K562 (cell line): Measurements from ENCODE around the gene DIS3L. TPM values are rescaled to one million over a fixed set of nuclear protein-coding genes. Genes with fewer than 3 reads are reported as not detected.

ENCODE experiments used
- ATF7 ChIP-seq: fragments of 450-650 bp; IDR thresholded peaks from 2 replicates; pipeline ENCODE4 v1.7.1; 2014; ENCODE audit warnings: mild to moderate bottlenecking, moderate library complexity
- CTCFL ChIP-seq: IDR thresholded peaks from 2 replicates; pipeline ENCODE4 v1.6.1; 2011; ENCODE audit warnings: borderline replicate concordance, low read depth, mild to moderate bottlenecking, moderate library complexity, low read length; ENCODE audit not compliant: insufficient read depth, poor library complexity, severe bottlenecking
- ELK3 ChIP-seq: fragments of 450-650 bp; formaldehyde crosslinking; IDR thresholded peaks from 2 replicates; pipeline ENCODE4 v1.4.0; 2020; ENCODE audit warnings: mild to moderate bottlenecking
- ETS2 ChIP-seq: IDR thresholded peaks from 2 replicates; pipeline ENCODE4 v1.6.1; 2016; ENCODE audit warnings: borderline replicate concordance, missing genetic modification characterization, mild to moderate bottlenecking, moderate library complexity, missing compliant biosample characterization; ENCODE audit not compliant: poor library complexity, severe bottlenecking
- GMEB1 ChIP-seq: fragments of 250-450 bp; sonication (Bioruptor Pico); IDR thresholded peaks from 2 replicates; pipeline ENCODE4 v1.4.0; 2020; ENCODE audit warnings: mild to moderate bottlenecking
- MYC ChIP-seq, 2 experiments: fragments of 250-450 bp in 1 of 2; sonication (Bioruptor Pico) in 1 of 2; IDR thresholded peaks; 2 replicates each; pipeline versions ENCODE4 v1.5.1 to v1.6.1; 2012 to 2021; ENCODE audit warnings: low read depth in 2 of 2, borderline replicate concordance in 1 of 2, improper control_type of control experiment in 1 of 2, low read length in 1 of 2, mild to moderate bottlenecking in 1 of 2, moderate library complexity in 1 of 2
- NFIC ChIP-seq: fragments of 450-650 bp; IDR thresholded peaks from 2 replicates; pipeline ENCODE4 v1.6.1; 2017; ENCODE audit warnings: mild to moderate bottlenecking, inconsistent platforms
- POLR2B ChIP-seq: fragments of 450-650 bp; IDR thresholded peaks from 2 replicates; pipeline ENCODE4 v1.6.1; 2018; ENCODE audit warnings: low read depth; ENCODE audit not compliant: partially characterized antibody
- POLR3G ChIP-seq: IDR thresholded peaks from 2 replicates; pipeline ENCODE4 v1.6.1; 2011; ENCODE audit not compliant: insufficient read length, insufficient replicate concordance; ENCODE audit errors: extremely low read depth
- ZBED1 ChIP-seq: IDR thresholded peaks from 2 replicates; pipeline ENCODE4 v1.6.1; 2014
- ZC3H11A ChIP-seq: IDR thresholded peaks from 2 replicates; pipeline ENCODE4 v1.6.1; 2012; ENCODE audit warnings: low read depth, low read length, improper control_type of control experiment
- ZFPM2 ChIP-seq: fragments of 250-450 bp; sonication (Bioruptor Pico); IDR thresholded peaks from 2 replicates; pipeline ENCODE4 v1.5.1; 2022; ENCODE audit warnings: mild to moderate bottlenecking
- ZNF311 ChIP-seq: fragments of 250-450 bp; sonication (Bioruptor Pico); IDR thresholded peaks from 2 replicates; pipeline ENCODE4 v1.4.0; 2020; ENCODE audit warnings: mild to moderate bottlenecking, moderate library complexity
- ZNF609 ChIP-seq: sonication (generic); formaldehyde crosslinking; IDR thresholded peaks from 2 replicates; pipeline ENCODE4 v1.8.1; 2023; ENCODE audit warnings: missing genetic modification reagents, mild to moderate bottlenecking, borderline replicate concordance
- polyA plus RNA-seq, 8 experiments: library from polyadenylated mRNA; depleted of rRNA in 4 of 8; stranded (reverse) in 5 of 8; unstranded in 3 of 8; fragments of >200 nt; fragmentation: Nextera tagmentation in 2 of 8; fragmentation: Illumina TruSeq in 1 of 8; extraction: Ambion mirVana in 2 of 8; extraction: Trizol in 1 of 8; gene quantifications; 2 replicates each; pipeline versions ENCODE4 v1.2.1 to v1.2.3, GENCODE V29; 2011 to 2014; ENCODE audit warnings: inconsistent platforms in 1 of 8, missing spikeins in 1 of 8
- total RNA-seq, 7 experiments: library from RNA; depleted of rRNA in 6 of 7; stranded (reverse); fragments of >200 nt in 6 of 7; fragmentation: Illumina TruSeq in 2 of 7; extraction: Trizol in 2 of 7; gene quantifications; 2 replicates each; pipeline versions ENCODE4 v1.2.1 to v1.2.3, GENCODE V29; 2011 to 2021; ENCODE audit warnings: low replicate concordance in 1 of 7

The DIS3L gene
- total and polyA plus RNA-seq, 9 of the 15 experiments (the other 6 are each of a cell fraction or from before 2014, with no cell fraction given): 5.9 to 34.6 (median 16.9) TPM

GRCh38 chr15:66323312-66323928 is 30.1 kb downstream of the DIS3L start (continued):
- TF ChIP-seq NFIC: peak; percentile 48; the same call in 1 of the 2 replicates
- TF ChIP-seq ATF7: peak; percentile 64
- TF ChIP-seq ZNF311: no peak
- no peak for TF ChIP-seq POLR3G
- TF ChIP-seq ZNF609 (CRISPR knock-in tag): no peak
- TF ChIP-seq ELK3 (CRISPR knock-in tag): no peak
- TF ChIP-seq POLR2B: no peak
- TF ChIP-seq ZBED1: no peak
- TF ChIP-seq MYC (IDR thresholded peaks at IDR 0.05; ENCODE audit: low read depth, low read length): peak; percentile 86
- TF ChIP-seq MYC (CRISPR knock-in tag; IDR thresholded peaks at IDR 0.05; ENCODE audit: borderline replicate concordance, low read depth): no peak
- no peak for TF ChIP-seq GMEB1 (CRISPR knock-in tag)
- TF ChIP-seq ETS2 (tag): no peak
- TF ChIP-seq ZFPM2 (CRISPR knock-in tag): no peak
- no peak for TF ChIP-seq ZC3H11A
- no peak for TF ChIP-seq CTCFL
